ENCODE measurements around the gene FOCAD.

DNA sequence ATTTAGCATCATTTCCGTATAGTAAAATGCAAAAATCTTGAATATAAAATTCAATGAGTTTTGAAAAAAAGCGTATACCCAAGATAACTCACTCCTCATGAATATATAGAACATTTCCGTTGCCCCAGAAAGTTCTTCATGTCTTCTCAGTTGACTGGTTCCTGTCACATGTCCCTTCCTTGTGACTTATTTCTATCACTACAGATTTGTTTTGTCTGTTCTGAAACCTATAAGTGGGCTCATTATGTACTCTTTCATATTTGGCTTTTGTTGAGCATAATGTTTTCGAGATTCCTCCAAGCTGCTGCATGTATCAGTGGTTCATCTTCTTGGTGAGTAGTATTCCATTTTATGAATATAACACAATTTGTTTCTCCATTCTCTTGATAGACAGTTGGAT is 358.4 kb downstream of the FOCAD start:
- TF ChIP-seq, protein P1, sequence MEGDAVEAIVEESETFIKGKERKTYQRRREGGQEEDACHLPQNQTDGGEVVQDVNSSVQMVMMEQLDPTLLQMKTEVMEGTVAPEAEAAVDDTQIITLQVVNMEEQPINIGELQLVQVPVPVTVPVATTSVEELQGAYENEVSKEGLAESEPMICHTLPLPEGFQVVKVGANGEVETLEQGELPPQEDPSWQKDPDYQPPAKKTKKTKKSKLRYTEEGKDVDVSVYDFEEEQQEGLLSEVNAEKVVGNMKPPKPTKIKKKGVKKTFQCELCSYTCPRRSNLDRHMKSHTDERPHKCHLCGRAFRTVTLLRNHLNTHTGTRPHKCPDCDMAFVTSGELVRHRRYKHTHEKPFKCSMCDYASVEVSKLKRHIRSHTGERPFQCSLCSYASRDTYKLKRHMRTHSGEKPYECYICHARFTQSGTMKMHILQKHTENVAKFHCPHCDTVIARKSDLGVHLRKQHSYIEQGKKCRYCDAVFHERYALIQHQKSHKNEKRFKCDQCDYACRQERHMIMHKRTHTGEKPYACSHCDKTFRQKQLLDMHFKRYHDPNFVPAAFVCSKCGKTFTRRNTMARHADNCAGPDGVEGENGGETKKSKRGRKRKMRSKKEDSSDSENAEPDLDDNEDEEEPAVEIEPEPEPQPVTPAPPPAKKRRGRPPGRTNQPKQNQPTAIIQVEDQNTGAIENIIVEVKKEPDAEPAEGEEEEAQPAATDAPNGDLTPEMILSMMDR (IDR thresholded peaks at IDR 0.05): no peak
- TF ChIP-seq POLR2A (IDR thresholded peaks at IDR 0.05): no peak

All from stomach (tissue), 4 donors.